Kidney (tissue), 14 donors: ENCODE results near the gene ACSL5. TPM values are rescaled to one million over a fixed set of nuclear protein-coding genes. Genes with fewer than 3 reads are reported as not detected.

Source experiments
- DNase-seq, 5 donors: peaks; one replicate each; pipeline ENCODE4 v3.0.0-alpha.2; 2013 to 2020
- FAIRE-seq: peaks from 2 replicates; lab custom pipeline; 2012; peaks lifted over from hg19 to GRCh38; lab: Jason Lieb, UNC
- H3K27ac ChIP-seq, 2 donors: one replicate each; pipeline ENCODE4 v1.7.0; 2013; ENCODE audit warnings: low read depth in 2 of 2, low read length in 2 of 2, inconsistent platforms in 1 of 2
- H3K27me3 ChIP-seq: one replicate; pipeline ENCODE4 v1.7.1; 2013; ENCODE audit warnings: low read length, inconsistent platforms; ENCODE audit not compliant: control insufficient read depth, insufficient read depth
- H3K36me3 ChIP-seq, 3 donors: one replicate each; pipeline versions ENCODE4 v1.7.0 to v1.7.1; 2013; ENCODE audit warnings: low read length in 3 of 3, control low read depth in 1 of 3, inconsistent platforms in 1 of 3; ENCODE audit not compliant: insufficient read depth in 3 of 3, control insufficient read depth in 2 of 3
- H3K4me1 ChIP-seq, 3 donors: one replicate each; pipeline versions ENCODE4 v1.7.0 to v1.7.1; 2013; ENCODE audit warnings: low read length in 3 of 3, inconsistent platforms in 1 of 3, low read depth in 1 of 3; ENCODE audit not compliant: control insufficient read depth in 2 of 3, insufficient read depth in 2 of 3
- H3K4me3 ChIP-seq, 3 donors: one replicate each; pipeline versions ENCODE4 v1.7.0 to v1.8.1; 2013; ENCODE audit warnings: low read length in 3 of 3, control low read depth in 1 of 3, inconsistent platforms in 1 of 3
- H3K9ac ChIP-seq, 3 donors: one replicate each; pipeline versions ENCODE4 v1.7.0 to v1.7.1; 2013; ENCODE audit warnings: low read length in 3 of 3, control low read depth in 1 of 3, inconsistent platforms in 1 of 3
- H3K9me3 ChIP-seq, 3 donors: one replicate each; pipeline versions ENCODE4 v1.7.0 to v1.7.1; 2013; ENCODE audit warnings: low read length in 3 of 3, control low read depth in 1 of 3, inconsistent platforms in 1 of 3; ENCODE audit not compliant: control insufficient read depth in 2 of 3, insufficient read depth in 1 of 3
- intact Hi-C: fragments of 100-400 bp; cut with DNase I; formaldehyde crosslinking; loops from one replicate; pipeline ENCODE4 v1.11.1; 2022
- polyA plus RNA-seq: library from polyadenylated mRNA; stranded (reverse); fragments of 350-450 nt; fragmentation: Illumina TruSeq; extraction: RNeasy Lipid Tissue Mini Kit (QIAGEN cat#74804); gene quantifications from one replicate; pipeline ENCODE4 v1.2.3, GENCODE V29; 2014; ENCODE audit warnings: low read depth, low replicate concordance; ENCODE audit not compliant: insufficient read depth
- total RNA-seq: library from RNA; stranded (reverse); fragmentation: NEBNext Ultra II Directional; extraction: Animal tissue kit (Norgen Biotek cat#: 25700); gene quantifications from one replicate; pipeline ENCODE4 v1.2.1, GENCODE V29; 2021
- TF ChIP-seq, protein P1 (sequence below): IDR thresholded peaks from 3 replicates; pipeline ENCODE4 v1.5.1; 2012; ENCODE audit warnings: mild to moderate bottlenecking, moderate library complexity, borderline replicate concordance; ENCODE audit not compliant: insufficient read depth; ENCODE audit errors: extremely low read depth
- donor health status: control.
- donor health status: control.
- donor health status: control.
- donor health status: control.
- donor health status: control.
- donor health status: DM: yes; HTN: yes; CAD: no.
- donor health status: Normal renal cell carcinoma (clear cell type).

The ACSL5 gene
- total and polyA plus RNA-seq, 2 donors from 2014 or later, result 5.6 to 21.8 TPM

- Histone ChIP-seq H3K36me3 (no peaks in the 10 kb centered on the region), H3K9ac (no peak overlapping the region), H3K4me3 (no peak overlapping the region), H3K9me3 (no peaks in the 10 kb centered on the region), H3K27ac (no peak overlapping the region), H3K27me3 (no peaks in the 10 kb centered on the region), H3K4me1 (no peaks in the 10 kb centered on the region)
- TF ChIP-seq, protein P1, sequence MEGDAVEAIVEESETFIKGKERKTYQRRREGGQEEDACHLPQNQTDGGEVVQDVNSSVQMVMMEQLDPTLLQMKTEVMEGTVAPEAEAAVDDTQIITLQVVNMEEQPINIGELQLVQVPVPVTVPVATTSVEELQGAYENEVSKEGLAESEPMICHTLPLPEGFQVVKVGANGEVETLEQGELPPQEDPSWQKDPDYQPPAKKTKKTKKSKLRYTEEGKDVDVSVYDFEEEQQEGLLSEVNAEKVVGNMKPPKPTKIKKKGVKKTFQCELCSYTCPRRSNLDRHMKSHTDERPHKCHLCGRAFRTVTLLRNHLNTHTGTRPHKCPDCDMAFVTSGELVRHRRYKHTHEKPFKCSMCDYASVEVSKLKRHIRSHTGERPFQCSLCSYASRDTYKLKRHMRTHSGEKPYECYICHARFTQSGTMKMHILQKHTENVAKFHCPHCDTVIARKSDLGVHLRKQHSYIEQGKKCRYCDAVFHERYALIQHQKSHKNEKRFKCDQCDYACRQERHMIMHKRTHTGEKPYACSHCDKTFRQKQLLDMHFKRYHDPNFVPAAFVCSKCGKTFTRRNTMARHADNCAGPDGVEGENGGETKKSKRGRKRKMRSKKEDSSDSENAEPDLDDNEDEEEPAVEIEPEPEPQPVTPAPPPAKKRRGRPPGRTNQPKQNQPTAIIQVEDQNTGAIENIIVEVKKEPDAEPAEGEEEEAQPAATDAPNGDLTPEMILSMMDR, result no peak
- FAIRE-seq (no peak), DNase-seq (no peak)
- intact Hi-C loops, result no loop called here
These were observed 24.3 kb upstream of the ACSL5 start for GRCh38 chr10:112349521-112350085.

DNA sequence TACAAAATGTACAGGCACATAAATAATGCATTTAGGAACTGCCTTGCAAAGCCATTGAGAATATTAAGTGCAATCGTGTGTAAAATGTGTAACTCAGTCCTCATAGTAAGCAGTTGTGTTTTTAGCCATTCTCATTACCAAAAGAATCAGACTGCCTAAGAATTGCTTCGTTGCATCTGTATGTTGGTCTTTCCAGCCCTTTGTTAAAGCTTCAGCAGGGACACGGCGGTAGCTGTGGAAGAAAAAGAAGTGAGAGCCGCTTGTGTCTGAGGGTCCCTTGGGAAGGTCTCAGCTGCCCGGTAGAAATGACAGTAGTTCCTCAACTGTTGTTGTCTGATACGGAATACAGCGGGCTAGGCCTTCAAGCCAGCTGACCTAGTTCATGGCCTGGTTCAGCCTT, 22.8 kb upstream of the ACSL5 start:
- no peak overlapping the region for H3K4me3 ChIP-seq
- no peak overlapping the region for H3K9ac ChIP-seq
- intact Hi-C loops, result no loop called here
- no peaks in the 10 kb centered on the region for H3K27me3 ChIP-seq
- H3K9me3 ChIP-seq, result no peaks in the 10 kb centered on the region
- DNase-seq (no peak), FAIRE-seq (no peak)
- H3K27ac ChIP-seq, result no peak overlapping the region
- H3K4me1 ChIP-seq, result no peaks in the 10 kb centered on the region
- H3K36me3 ChIP-seq, result no peaks in the 10 kb centered on the region
- TF ChIP-seq, protein P1, result no peak

- FAIRE-seq, result no peak
- TF ChIP-seq, protein P1, result no peak
- no peak for DNase-seq
- H3K9me3 ChIP-seq, result no peaks in the 10 kb centered on the region
- no peak overlapping the region for H3K27ac ChIP-seq
- intact Hi-C loops, result no loop called here
- H3K36me3 ChIP-seq, result no peaks in the 10 kb centered on the region
- H3K4me1 ChIP-seq, result no peaks in the 10 kb centered on the region
- no peak overlapping the region for H3K9ac ChIP-seq
- no peaks in the 10 kb centered on the region for H3K27me3 ChIP-seq
- H3K4me3 ChIP-seq, result no peak overlapping the region
These were observed 21.9 kb upstream of the ACSL5 start for GRCh38 chr10:112352044-112352443.

DNA sequence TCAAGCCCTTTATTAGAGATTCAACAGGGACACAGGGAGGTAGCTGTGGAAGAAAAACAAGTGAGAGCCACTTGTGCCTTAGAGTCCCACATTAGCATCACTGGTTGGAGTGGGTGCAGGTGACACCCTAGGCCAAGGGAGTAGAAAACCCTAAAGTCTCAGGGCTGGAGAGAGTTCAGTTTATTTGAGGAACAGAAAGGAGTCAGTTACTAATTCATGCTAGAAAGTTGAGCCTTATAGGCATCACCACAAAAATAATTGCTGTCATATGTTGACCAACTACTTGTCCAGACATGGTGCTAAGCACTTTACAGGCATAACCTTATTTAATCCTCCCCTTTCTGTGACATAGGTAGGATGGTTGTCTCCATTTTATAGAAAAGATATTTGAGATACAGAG, 20.9 kb upstream of the ACSL5 start:
- Histone ChIP-seq H3K9me3 (no peaks in the 10 kb centered on the region), H3K36me3 (no peaks in the 10 kb centered on the region), H3K27ac (no peak overlapping the region), H3K4me1 (no peaks in the 10 kb centered on the region), H3K9ac (no peak overlapping the region), H3K27me3 (no peaks in the 10 kb centered on the region), H3K4me3 (no peak overlapping the region)
- TF ChIP-seq, protein P1, result no peak
- no peak for FAIRE-seq
- no peak for DNase-seq
- intact Hi-C loops, result no loop called here
